GM12878 (cell line): ENCODE measurements around the gene C15orf62. TPM values are rescaled to one million over a fixed set of nuclear protein-coding genes. Genes with fewer than 3 reads are reported as not detected.

Experiments used
- ATAC-seq: fragments of 200-7000 bp; cut with Tn5 transposase; 3 replicates; pipeline ENCODE4 v1.9.1; 2020; ENCODE audit warnings: mild to moderate bottlenecking, moderate library complexity
- BruUV-seq: library from RNA; stranded (reverse); fragments of 400-500 nt; replicated peaks from 2 replicates; lab custom pipeline; 2021; lab: Mats Ljungman, UMichigan
- CTCF ChIA-PET: fragments of 300-600 bp; sonication (Branson Sonifier 250); formaldehyde crosslinking; extraction: SDS; loops from one replicate; lab custom pipeline; 2021; ENCODE audit warnings: inconsistent platforms; lab: Yijun Ruan, JAX
- POLR2A ChIA-PET: fragments of 350-600 bp; formaldehyde crosslinking; extraction: SDS; loops from one replicate; lab custom pipeline; 2021; ENCODE audit warnings: inconsistent platforms; lab: Charles Lee
- RAD21 ChIA-PET: fragments of 300-600 bp; sonication (Branson Sonifier 250); formaldehyde crosslinking; loops from one replicate; lab custom pipeline; 2023; ENCODE audit warnings: antibody characterized with exemption; ENCODE audit not compliant: unreplicated experiment; lab: Charles Lee
- SMC1A ChIA-PET: fragments of 300-600 bp; sonication (Branson Sonifier 250); formaldehyde crosslinking; loops from one replicate; lab custom pipeline; 2023; ENCODE audit not compliant: unreplicated experiment, uncharacterized antibody; lab: Charles Lee
- DNase-seq: peaks from one replicate; pipeline ENCODE4 v3.0.0-alpha.2; 2011; ENCODE audit warnings: low read depth, low spot score
- FAIRE-seq: peaks from 3 replicates; lab custom pipeline; 2011; peaks lifted over from hg19 to GRCh38; lab: Jason Lieb, UNC
- H2AFZ ChIP-seq: 2 replicates; pipeline ENCODE4 v1.6.0; 2011; ENCODE audit warnings: low read depth, low read length, control low read depth; ENCODE audit not compliant: control insufficient read depth
- H3K27ac ChIP-seq: 2 replicates; pipeline ENCODE4 v1.5.1; 2011; ENCODE audit warnings: control low read depth; ENCODE audit not compliant: control insufficient read depth, insufficient read depth
- H3K27me3 ChIP-seq, 2 experiments: replicated peaks in 1 of 2; 2 replicates each; pipeline versions ENCODE4 v1.6.0 to v1.6.1; 2011; ENCODE audit warnings: low read length in 1 of 2; ENCODE audit not compliant: control insufficient read depth in 2 of 2, insufficient read depth in 2 of 2
- H3K36me3 ChIP-seq, 2 experiments: 2 replicates each; pipeline ENCODE4 v1.5.1; 2011; ENCODE audit warnings: low read length in 1 of 2; ENCODE audit not compliant: control insufficient read depth in 2 of 2, insufficient read depth in 2 of 2
- H3K4me1 ChIP-seq: 2 replicates; pipeline ENCODE4 v1.6.1; 2011; ENCODE audit warnings: mild to moderate bottlenecking, low read length, moderate library complexity, mixed read lengths; ENCODE audit not compliant: control insufficient read depth, insufficient read depth
- H3K4me2 ChIP-seq: 2 replicates; pipeline ENCODE4 v1.6.0; 2011; ENCODE audit warnings: control low read depth; ENCODE audit not compliant: control insufficient read depth, insufficient read depth
- H3K4me3 ChIP-seq: fragments of 200-600 bp; sonication (generic); 2 replicates; pipeline ENCODE4 v1.5.1; 2016
- H3K79me2 ChIP-seq: 2 replicates; pipeline ENCODE4 v1.6.0; 2011; ENCODE audit warnings: low read length; ENCODE audit not compliant: control insufficient read depth, insufficient read depth
- H3K9ac ChIP-seq: 2 replicates; pipeline ENCODE4 v1.8.0; 2011; ENCODE audit warnings: low read length, control low read depth, mixed read lengths; ENCODE audit not compliant: control insufficient read depth, insufficient read depth
- H3K9me3 ChIP-seq: replicated peaks from 3 replicates; pipeline ENCODE4 v1.5.1; 2011; ENCODE audit warnings: mild to moderate bottlenecking, low read length; ENCODE audit not compliant: control insufficient read depth, insufficient read depth
- H4K20me1 ChIP-seq: 2 replicates; pipeline ENCODE4 v1.6.0; 2011; ENCODE audit not compliant: control insufficient read depth, insufficient read depth
- ATF2 ChIP-seq: IDR thresholded peaks from 2 replicates; pipeline ENCODE4 v1.6.1; 2012; ENCODE audit warnings: low read length, inconsistent platforms
- ESRRA ChIP-seq: IDR thresholded peaks from 2 replicates; pipeline ENCODE4 v1.6.1; 2012; ENCODE audit warnings: mild to moderate bottlenecking, low read length, improper control_type of control experiment
- ETV6 ChIP-seq, 2 experiments: fragments of 450-650 bp in 1 of 2; IDR thresholded peaks in 1 of 2; conservative IDR thresholded peaks in 1 of 2; 2 replicates each; pipeline ENCODE4 v1.6.1; 2014; ENCODE audit warnings: antibody characterized with exemption in 1 of 2, borderline replicate concordance in 1 of 2, low read depth in 1 of 2, mild to moderate bottlenecking in 1 of 2, moderate library complexity in 1 of 2
- GATAD2B ChIP-seq: fragments of 450-650 bp; conservative IDR thresholded peaks from 2 replicates; pipeline ENCODE4 v1.6.1; 2017; ENCODE audit warnings: low read depth, mild to moderate bottlenecking, moderate library complexity
- HCFC1 ChIP-seq: fragments of 150-350 bp; IDR thresholded peaks from 2 replicates; pipeline ENCODE4 v1.6.1; 2014; ENCODE audit warnings: low read length
- IRF3 ChIP-seq: fragments of 450-650 bp; IDR thresholded peaks from 2 replicates; pipeline ENCODE4 v1.6.1; 2014; ENCODE audit warnings: mild to moderate bottlenecking
- NBN ChIP-seq: fragments of 450-650 bp; IDR thresholded peaks from 2 replicates; pipeline ENCODE4 v1.6.1; 2016
- POLR2A ChIP-seq: IDR thresholded peaks from 2 replicates; pipeline ENCODE4 v1.6.1; 2011; ENCODE audit warnings: low read depth, mild to moderate bottlenecking, low read length
- RAD51 ChIP-seq: fragments of 450-650 bp; IDR thresholded peaks from 2 replicates; pipeline ENCODE4 v1.6.1; 2016; ENCODE audit warnings: moderate library complexity, mild to moderate bottlenecking, inconsistent platforms
- SRF ChIP-seq, 2 experiments: IDR thresholded peaks; 2 replicates each; pipeline ENCODE4 v1.6.1; 2011; ENCODE audit warnings: low read depth in 2 of 2, low read length in 2 of 2, mild to moderate bottlenecking in 1 of 2, moderate library complexity in 1 of 2
- TCF12 ChIP-seq: IDR thresholded peaks from 2 replicates; pipeline ENCODE4 v1.6.1; 2011; ENCODE audit warnings: low read depth, mild to moderate bottlenecking, low read length
- ZNF687 ChIP-seq: fragments of 450-650 bp; IDR thresholded peaks from 2 replicates; pipeline ENCODE4 v1.6.1; 2017; ENCODE audit warnings: mild to moderate bottlenecking, moderate library complexity
- ZSCAN29 ChIP-seq: fragments of 450-650 bp; IDR thresholded peaks from 2 replicates; pipeline ENCODE4 v1.6.1; 2017; ENCODE audit warnings: mild to moderate bottlenecking, moderate library complexity
- WGBS: methylation state at CpG from one replicate; pipeline ENCODE4 v1.1.6; 2016; ENCODE audit warnings: low lambda C conversion rate; ENCODE audit not compliant: insufficient replicate concordance, insufficient coverage; ENCODE audit errors: missing lambda C conversion rate; 5-methylcytosine and 5-hydroxymethylcytosine counted together
- in situ Hi-C: fragments of 300-500 bp; cut with MboI; formaldehyde crosslinking; loops from 9 replicates; pipeline ENCODE4 v1.14.3; 2018; ENCODE audit warnings: mixed read lengths
- intact Hi-C: fragments of 100-400 bp; cut with micrococcal nuclease; formaldehyde crosslinking; loops from one replicate; pipeline ENCODE4 v1.14.2; 2022; ENCODE audit not compliant: unreplicated experiment
- polyA plus RNA-seq, 11 experiments: library from polyadenylated mRNA; depleted of rRNA in 4 of 11; unstranded in 6 of 11; stranded (reverse) in 5 of 11; fragments of >200 nt; fragmentation: Nextera tagmentation in 4 of 11; fragmentation: Illumina TruSeq in 1 of 11; extraction: Ambion mirVana in 4 of 11; extraction: Trizol in 1 of 11; gene quantifications; 1 replicate in 1 of 11; 2 replicates in 10 of 11; pipeline versions ENCODE4 v1.2.1 to v1.2.3, GENCODE V29; 2011 to 2016; ENCODE audit warnings: inconsistent platforms in 2 of 11, missing spikeins in 2 of 11, low read depth in 1 of 11
- total RNA-seq, 4 experiments: library from RNA; depleted of rRNA in 3 of 4; stranded (reverse); fragments of >200 nt in 3 of 4; fragmentation: Illumina TruSeq in 1 of 4; extraction: Trizol in 1 of 4; gene quantifications; 2 replicates each; pipeline versions ENCODE4 v1.2.1 to v1.2.3, GENCODE V29; 2013 to 2021

Gene C15orf62
- total and polyA plus RNA-seq, 10 of the 15 experiments (the other 5 are each of a cell fraction or from before 2014, with no cell fraction given): 0.06 to 0.68 (median 0.40) TPM; not detected in 1

- TF ChIP-seq RAD51 (no peak), HCFC1 (no peak), GATAD2B (no peak), ATF2 (no peak)
- TF ChIP-seq, all 136 proteins: peak for 0
Measured at GRCh38 chr15:40766194-40766815, 3.5 kb upstream of the C15orf62 start (continued).

- POLR2A ChIA-PET: interaction anchor here (0.5 to 1.0 kb wide), 3 partner anchors 9 to 237 kb away, joined by 3 to 6 read pairs (median 3); no protein-coding TSS in a partner anchor
- no peak overlapping the region for H3K9ac ChIP-seq
- TF ChIP-seq ETV6 (conservative IDR thresholded peaks at IDR 0.05 in 1 of 2, IDR thresholded peaks at IDR 0.05 in 1 of 2; ENCODE audit: borderline replicate concordance in 1 of 2, low read depth in 1 of 2): no peak
- no peak for TF ChIP-seq ZNF687
- TF ChIP-seq ESRRA: no peak
- no peak for TF ChIP-seq IRF3
- no peak for TF ChIP-seq SRF (IDR thresholded peaks at IDR 0.05; ENCODE audit: low read depth in 2 of 2, low read length in 2 of 2)
- no peak for TF ChIP-seq TCF12
- TF ChIP-seq POLR2A: no peak
- TF ChIP-seq ZSCAN29: no peak
- TF ChIP-seq NBN: no peak
Measured at GRCh38 chr15:40766906-40767837, 2.6 kb upstream of the C15orf62 start.

More at GRCh38 chr15:40766906-40767837, 2.6 kb upstream of the C15orf62 start:
- in situ Hi-C loops (no loop called here), intact Hi-C loops (no loop called here)
- peaks cover 39% of the 10 kb centered on the region for H3K4me1 ChIP-seq
- H3K27ac ChIP-seq: no peak overlapping the region
- 97% methylated on average over 31 of the region's 32 CpGs for WGBS
- no TSS peak for BruUV-seq
- ATAC-seq: no peak
- no peak overlapping the region for H2AFZ ChIP-seq
- CTCF ChIA-PET: interaction anchor here (1.4 to 3.1 kb wide), 3 partner anchors 15 to 178 kb away, joined by 3 to 17 read pairs (median 9); no protein-coding TSS in a partner anchor
- no peaks in the 10 kb centered on the region; a peak in 2 of 4 replicates for H3K36me3 ChIP-seq
- H3K4me3 ChIP-seq: no peak overlapping the region
- no peaks in the 10 kb centered on the region for H4K20me1 ChIP-seq
- RAD21 ChIA-PET: no interaction called here
- no peaks in the 10 kb centered on the region for H3K27me3 ChIP-seq
- no peak for DNase-seq
- SMC1A ChIA-PET: no interaction called here
- no peak for FAIRE-seq
- H3K4me2 ChIP-seq: no peak overlapping the region
- H3K79me2 ChIP-seq: no peaks in the 10 kb centered on the region
- H3K9me3 ChIP-seq: no peaks in the 10 kb centered on the region
